CD4-positive, CD25-positive, alpha-beta regulatory T cell (primary cell): ENCODE data around the gene PIM1. TPM values are rescaled to one million over a fixed set of nuclear protein-coding genes. Genes with fewer than 3 reads are reported as not detected.

Source experiments
- ATAC-seq, 2 donors: fragments of 150-1000 bp; cut with Tn5 transposase; one replicate each; pipeline ENCODE4 v1.10.0; 2021; ENCODE audit warnings: low read depth in 2 of 2, moderate number of reproducible peaks in 2 of 2, moderate library complexity in 1 of 2
- DNase-seq, 3 donors: peaks; one replicate each; pipeline versions ENCODE4 v3.0.0 to v3.0.0-alpha.2; 2012 to 2022; ENCODE audit warnings: mixed read lengths in 1 of 3
- H3K27ac ChIP-seq: one replicate; pipeline ENCODE4 v1.7.0; 2013; ENCODE audit warnings: mild to moderate bottlenecking, low read length; ENCODE audit not compliant: insufficient read depth, poor library complexity, severe bottlenecking
- H3K27me3 ChIP-seq: one replicate; pipeline ENCODE4 v1.7.0; 2013; ENCODE audit warnings: low read length; ENCODE audit not compliant: control insufficient read depth, insufficient read depth
- H3K36me3 ChIP-seq: one replicate; pipeline ENCODE4 v1.7.0; 2013; ENCODE audit warnings: mild to moderate bottlenecking, low read length, moderate library complexity; ENCODE audit not compliant: control insufficient read depth, insufficient read depth
- H3K4me1 ChIP-seq: 2 replicates; pipeline ENCODE4 v1.7.0; 2013; ENCODE audit warnings: mild to moderate bottlenecking, low read length; ENCODE audit not compliant: insufficient read depth, control insufficient read depth, poor library complexity, severe bottlenecking
- H3K4me3 ChIP-seq: one replicate; pipeline ENCODE4 v1.7.0; 2013; ENCODE audit warnings: low read depth, mild to moderate bottlenecking, low read length, moderate library complexity
- H3K9me3 ChIP-seq, 2 experiments: 1 replicate in 1 of 2; 2 replicates in 1 of 2; pipeline ENCODE4 v1.7.0; 2013; ENCODE audit warnings: low read length in 2 of 2, mild to moderate bottlenecking in 1 of 2, moderate library complexity in 1 of 2; ENCODE audit not compliant: control insufficient read depth in 2 of 2
- H3K27ac Mint-ChIP-seq, 3 donors: one replicate each; pipeline ENCODE4 v1.8.0; 2020 to 2022; ENCODE audit warnings: mild to moderate bottlenecking in 3 of 3, mixed read lengths in 3 of 3, moderate library complexity in 2 of 3
- H3K27me3 Mint-ChIP-seq: one replicate; pipeline ENCODE4 v1.8.0; 2022; ENCODE audit warnings: mild to moderate bottlenecking, mixed read lengths
- H3K36me3 Mint-ChIP-seq: one replicate; pipeline ENCODE4 v1.8.0; 2020; ENCODE audit warnings: mixed read lengths
- H3K4me1 Mint-ChIP-seq, 4 donors: one replicate each; pipeline ENCODE4 v1.8.0; 2020 to 2022; ENCODE audit warnings: mixed read lengths in 4 of 4, mild to moderate bottlenecking in 1 of 4
- H3K4me3 Mint-ChIP-seq, 4 donors: one replicate each; pipeline ENCODE4 v1.8.0; 2020 to 2022; ENCODE audit warnings: mild to moderate bottlenecking in 4 of 4, mixed read lengths in 4 of 4, moderate library complexity in 3 of 4
- H3K9me3 Mint-ChIP-seq, 7 donors: one replicate each; pipeline ENCODE4 v1.8.0; 2020 to 2022; ENCODE audit warnings: mixed read lengths in 7 of 7, mild to moderate bottlenecking in 3 of 7, moderate library complexity in 2 of 7
- polyA plus RNA-seq, 4 donors: library from polyadenylated mRNA; unstranded; fragments of 300-500 nt; fragmentation: Illumina TruSeq; gene quantifications; one replicate each; pipeline ENCODE4 v1.2.3, GENCODE V29; 2021
- total RNA-seq: library from RNA; stranded (reverse); gene quantifications from one replicate; pipeline ENCODE4 v1.2.3, GENCODE V29; 2022

The PIM1 gene
- total and polyA plus RNA-seq, 5 donors from 2014 or later, result 105 to 161 (median 130) TPM

DNA sequence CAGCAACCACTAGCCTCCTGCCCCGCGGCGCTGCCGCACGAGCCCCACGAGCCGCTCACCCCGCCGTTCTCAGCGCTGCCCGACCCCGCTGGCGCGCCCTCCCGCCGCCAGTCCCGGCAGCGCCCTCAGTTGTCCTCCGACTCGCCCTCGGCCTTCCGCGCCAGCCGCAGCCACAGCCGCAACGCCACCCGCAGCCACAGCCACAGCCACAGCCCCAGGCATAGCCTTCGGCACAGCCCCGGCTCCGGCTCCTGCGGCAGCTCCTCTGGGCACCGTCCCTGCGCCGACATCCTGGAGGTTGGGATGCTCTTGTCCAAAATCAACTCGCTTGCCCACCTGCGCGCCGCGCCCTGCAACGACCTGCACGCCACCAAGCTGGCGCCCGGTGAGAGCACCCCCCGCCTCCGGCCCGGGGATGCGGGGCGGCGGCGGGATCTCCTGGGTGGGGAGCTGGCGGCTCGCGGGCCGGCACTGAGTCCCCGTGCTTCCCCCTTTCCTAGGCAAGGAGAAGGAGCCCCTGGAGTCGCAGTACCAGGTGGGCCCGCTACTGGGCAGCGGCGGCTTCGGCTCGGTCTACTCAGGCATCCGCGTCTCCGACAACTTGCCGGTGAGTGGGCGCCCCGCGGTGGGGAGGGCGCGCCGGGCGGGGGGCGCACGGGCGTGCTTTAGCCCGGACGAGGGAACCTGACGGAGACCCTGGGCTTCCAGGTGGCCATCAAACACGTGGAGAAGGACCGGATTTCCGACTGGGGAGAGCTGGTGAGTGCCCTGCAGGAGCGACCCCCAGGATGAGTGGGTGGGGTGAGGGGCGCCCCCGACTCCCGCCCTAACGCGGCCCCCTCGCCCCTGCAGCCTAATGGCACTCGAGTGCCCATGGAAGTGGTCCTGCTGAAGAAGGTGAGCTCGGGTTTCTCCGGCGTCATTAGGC, 585 bp downstream of the PIM1 start:
- Histone ChIP-seq H3K27me3 (no peaks in the 10 kb centered on the region), H3K4me3 (peak overlapping the region; percentile 98), H3K9me3 (no peaks in the 10 kb centered on the region), H3K36me3 (peaks cover 34% of the 10 kb centered on the region), H3K27ac (peak overlapping the region; percentile 82), H3K4me1 (peaks cover 48% of the 10 kb centered on the region)
- H3K36me3 Mint-ChIP-seq, result peaks cover 44% of the 10 kb centered on the region
- H3K27me3 Mint-ChIP-seq, result peaks cover 10% of the 10 kb centered on the region
- peaks cover 29 to 50% (median 35%) of the 10 kb centered on the region in 4 donors for H3K4me1 Mint-ChIP-seq
- no peaks in the 10 kb centered on the region for H3K9me3 Mint-ChIP-seq
- H3K27ac Mint-ChIP-seq, result peak overlapping the region; percentile 91 to 94 (median 92)
- H3K4me3 Mint-ChIP-seq, result peak overlapping the region; percentile 93 to 100 (median 98)
- DNase-seq (peak; percentile 34 to 68 (median 42)), ATAC-seq (no peak)

DNA sequence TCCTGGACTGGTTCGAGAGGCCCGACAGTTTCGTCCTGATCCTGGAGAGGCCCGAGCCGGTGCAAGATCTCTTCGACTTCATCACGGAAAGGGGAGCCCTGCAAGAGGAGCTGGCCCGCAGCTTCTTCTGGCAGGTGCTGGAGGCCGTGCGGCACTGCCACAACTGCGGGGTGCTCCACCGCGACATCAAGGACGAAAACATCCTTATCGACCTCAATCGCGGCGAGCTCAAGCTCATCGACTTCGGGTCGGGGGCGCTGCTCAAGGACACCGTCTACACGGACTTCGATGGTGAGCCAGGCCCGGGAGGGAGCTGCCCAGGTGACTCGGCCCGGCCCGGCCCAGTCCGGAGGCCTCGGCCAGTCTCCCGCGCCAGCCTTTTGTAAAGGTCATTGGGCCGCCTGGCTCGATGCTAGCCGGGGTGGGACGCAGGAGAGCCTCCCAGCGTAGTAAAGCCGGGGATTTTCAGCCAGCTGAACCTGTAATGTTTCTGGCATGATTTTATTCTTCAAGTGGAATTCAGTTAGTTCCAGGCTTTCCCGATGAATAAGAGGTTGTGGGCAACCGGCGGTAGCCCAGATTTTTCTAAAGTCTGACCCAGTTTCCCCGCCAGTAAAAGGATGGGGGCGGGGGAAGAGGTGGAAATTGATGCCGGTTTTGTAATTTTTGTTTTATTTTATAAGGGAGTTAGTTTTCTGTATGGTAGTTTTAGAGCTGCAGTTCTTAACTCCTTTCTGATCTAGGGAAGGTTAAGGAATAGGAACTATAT, 1.4 kb downstream of the PIM1 start:
- H3K4me3 ChIP-seq, result peak overlapping the region; percentile 98
- Mint-ChIP-seq H3K4me1 (peaks cover 36 to 59% (median 40%) of the 10 kb centered on the region in 4 donors), H3K36me3 (peaks cover 48% of the 10 kb centered on the region), H3K9me3 (no peaks in the 10 kb centered on the region), H3K27ac (peak overlapping the region; percentile 91 to 96 (median 94)), H3K27me3 (peaks cover 10% of the 10 kb centered on the region), H3K4me3 (peak overlapping the region; percentile 93 to 100 (median 98))
- H3K9me3 ChIP-seq, result no peaks in the 10 kb centered on the region
- no peak for ATAC-seq
- peaks cover 40% of the 10 kb centered on the region for H3K36me3 ChIP-seq
- H3K27me3 ChIP-seq, result no peaks in the 10 kb centered on the region
- peak overlapping the region; percentile 82 for H3K27ac ChIP-seq
- H3K4me1 ChIP-seq, result peaks cover 56% of the 10 kb centered on the region
- DNase-seq, result peak; percentile 17 to 66 (median 51)

GRCh38 chr6:37171970-37172812, 2.2 kb downstream of the PIM1 start:
- peaks cover 62% of the 10 kb centered on the region for H3K4me1 ChIP-seq
- H3K27me3 ChIP-seq, result no peaks in the 10 kb centered on the region
- H3K36me3 ChIP-seq, result peaks cover 40% of the 10 kb centered on the region
- peaks cover 6% of the 10 kb centered on the region for H3K27me3 Mint-ChIP-seq
- no peaks in the 10 kb centered on the region for H3K9me3 ChIP-seq
- DNase-seq (peak; percentile 90 to 98 (median 96)), ATAC-seq (peak; percentile 30 to 32)
- peaks cover 53% of the 10 kb centered on the region for H3K36me3 Mint-ChIP-seq
- peak overlapping the region; percentile 98 for H3K4me3 ChIP-seq
- H3K27ac ChIP-seq, result peak overlapping the region; percentile 82
- peak overlapping the region; percentile 93 to 100 (median 98) for H3K4me3 Mint-ChIP-seq
- peaks cover 42 to 67% (median 47%) of the 10 kb centered on the region in 4 donors for H3K4me1 Mint-ChIP-seq
- peaks cover 0 to 2% (median 0%) of the 10 kb centered on the region in 7 donors for H3K9me3 Mint-ChIP-seq
- H3K27ac Mint-ChIP-seq, result peak overlapping the region; percentile 89 to 96 (median 94)

- Histone ChIP-seq H3K9me3 (no peaks in the 10 kb centered on the region), H3K4me1 (peaks cover 63% of the 10 kb centered on the region), H3K36me3 (peaks cover 40% of the 10 kb centered on the region), H3K27me3 (no peaks in the 10 kb centered on the region), H3K27ac (peak overlapping the region; percentile 82), H3K4me3 (peak overlapping the region; percentile 98)
- H3K27ac Mint-ChIP-seq, result peak overlapping the region; percentile 89 to 96 (median 94)
- peaks cover 6% of the 10 kb centered on the region for H3K27me3 Mint-ChIP-seq
- peaks cover 49 to 71% (median 55%) of the 10 kb centered on the region in 4 donors for H3K4me1 Mint-ChIP-seq
- peak overlapping the region; percentile 93 to 100 (median 98) for H3K4me3 Mint-ChIP-seq
- H3K9me3 Mint-ChIP-seq, result peaks cover 0 to 2% (median 0%) of the 10 kb centered on the region in 7 donors
- H3K36me3 Mint-ChIP-seq, result peaks cover 58% of the 10 kb centered on the region
- ATAC-seq (no peak), DNase-seq (peak in 1 of 3 donors; percentile 52)
Observed at GRCh38 chr6:37172912-37173492, 3.0 kb downstream of the PIM1 start.

DNA sequence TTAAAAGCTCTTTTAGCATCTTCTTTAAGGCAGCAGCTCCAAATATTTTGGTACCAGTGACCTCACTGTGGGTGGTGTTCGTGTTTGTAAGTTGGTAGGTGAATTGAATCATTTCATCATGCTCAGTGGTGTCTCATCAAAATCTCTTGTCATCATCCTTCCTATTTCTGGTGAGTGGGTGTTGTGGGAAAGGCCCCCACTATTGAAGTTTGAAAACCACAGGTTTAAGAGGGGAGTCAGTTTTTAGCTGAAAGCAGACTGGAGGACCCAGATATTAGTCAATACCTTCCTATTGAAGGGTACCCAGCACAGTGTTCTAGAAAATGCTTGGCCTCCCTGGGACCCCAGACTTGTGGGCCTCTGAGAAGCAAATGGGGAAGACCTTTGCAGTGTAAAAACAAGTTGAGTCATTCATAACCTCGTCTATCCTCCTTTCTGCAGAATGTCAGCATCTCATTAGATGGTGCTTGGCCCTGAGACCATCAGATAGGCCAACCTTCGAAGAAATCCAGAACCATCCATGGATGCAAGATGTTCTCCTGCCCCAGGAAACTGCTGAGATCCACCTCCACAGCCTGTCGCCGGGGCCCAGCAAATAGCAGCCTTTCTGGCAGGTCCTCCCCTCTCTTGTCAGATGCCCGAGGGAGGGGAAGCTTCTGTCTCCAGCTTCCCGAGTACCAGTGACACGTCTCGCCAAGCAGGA, 3.7 kb downstream of the PIM1 start:
- peak in 1 of 3 donors; percentile 75 for DNase-seq
- Mint-ChIP-seq H3K4me1 (peaks cover 43 to 68% (median 55%) of the 10 kb centered on the region in 4 donors), H3K9me3 (peaks cover 0 to 2% (median 0%) of the 10 kb centered on the region in 7 donors), H3K36me3 (peaks cover 58% of the 10 kb centered on the region), H3K27ac (peak overlapping the region; percentile 90 to 96 (median 94)), H3K4me3 (peak overlapping the region; percentile 93 to 100 (median 98)), H3K27me3 (peaks cover 6% of the 10 kb centered on the region)
- Histone ChIP-seq H3K4me3 (peak overlapping the region; percentile 98), H3K27ac (peak overlapping the region; percentile 82), H3K4me1 (peaks cover 62% of the 10 kb centered on the region), H3K27me3 (no peaks in the 10 kb centered on the region), H3K9me3 (no peaks in the 10 kb centered on the region), H3K36me3 (peaks cover 40% of the 10 kb centered on the region)
- ATAC-seq, result no peak

DNA sequence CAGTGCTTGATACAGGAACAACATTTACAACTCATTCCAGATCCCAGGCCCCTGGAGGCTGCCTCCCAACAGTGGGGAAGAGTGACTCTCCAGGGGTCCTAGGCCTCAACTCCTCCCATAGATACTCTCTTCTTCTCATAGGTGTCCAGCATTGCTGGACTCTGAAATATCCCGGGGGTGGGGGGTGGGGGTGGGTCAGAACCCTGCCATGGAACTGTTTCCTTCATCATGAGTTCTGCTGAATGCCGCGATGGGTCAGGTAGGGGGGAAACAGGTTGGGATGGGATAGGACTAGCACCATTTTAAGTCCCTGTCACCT, 4.2 kb downstream of the PIM1 start:
- Histone ChIP-seq H3K4me1 (peaks cover 56% of the 10 kb centered on the region), H3K9me3 (no peaks in the 10 kb centered on the region), H3K36me3 (peaks cover 40% of the 10 kb centered on the region), H3K27me3 (no peaks in the 10 kb centered on the region), H3K4me3 (peak overlapping the region; percentile 98), H3K27ac (peak overlapping the region; percentile 82)
- no peak for DNase-seq
- H3K27ac Mint-ChIP-seq, result peak overlapping the region; percentile 90 to 96 (median 94)
- peaks cover 6% of the 10 kb centered on the region for H3K27me3 Mint-ChIP-seq
- H3K4me3 Mint-ChIP-seq, result peak overlapping the region; percentile 93 to 100 (median 98)
- peaks cover 0 to 2% (median 0%) of the 10 kb centered on the region in 7 donors for H3K9me3 Mint-ChIP-seq
- ATAC-seq, result no peak
- H3K36me3 Mint-ChIP-seq, result peaks cover 58% of the 10 kb centered on the region
- peaks cover 43 to 63% (median 54%) of the 10 kb centered on the region in 4 donors for H3K4me1 Mint-ChIP-seq
